ENCODE data around the gene PRR36.
A peak's percentile ranks its signal among the peaks of the same experiment; 100 is the strongest.

The PRR36 gene

GRCh38 chr19:7843521-7843920, 30.7 kb downstream of the PRR36 start:
- DNase-seq: no peak

DNA sequence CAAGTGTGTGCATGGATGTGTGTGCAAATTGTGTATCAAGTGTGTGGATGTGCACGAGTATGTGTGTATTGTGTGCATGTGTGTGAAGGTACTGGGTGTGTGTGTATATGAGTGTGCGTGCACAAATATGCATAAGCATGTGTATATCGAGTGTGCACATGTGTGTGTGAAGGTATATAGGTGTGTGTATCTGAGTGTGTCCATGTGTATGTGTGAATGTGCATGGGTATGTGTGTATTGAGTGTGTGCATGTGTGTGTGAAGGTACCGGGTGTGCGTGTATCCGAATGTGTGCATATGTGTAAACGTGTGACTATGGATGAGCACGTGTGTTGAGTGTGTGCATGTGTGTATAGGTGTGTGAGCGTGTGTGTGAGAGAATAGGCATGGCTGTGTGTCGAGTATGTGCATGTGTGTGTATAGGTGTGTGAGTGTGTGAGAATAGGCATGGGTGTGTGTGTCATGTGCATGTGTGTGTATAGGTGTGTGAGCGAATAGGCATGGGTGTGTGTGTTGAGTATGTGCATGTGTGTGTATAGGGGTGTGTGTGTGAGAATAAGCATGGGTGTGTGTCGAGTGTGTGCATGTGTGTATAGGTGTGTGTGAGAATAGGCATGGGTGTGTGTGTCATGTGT, 31.4 kb downstream of the PRR36 start:
- DNase-seq: no peak

DNA sequence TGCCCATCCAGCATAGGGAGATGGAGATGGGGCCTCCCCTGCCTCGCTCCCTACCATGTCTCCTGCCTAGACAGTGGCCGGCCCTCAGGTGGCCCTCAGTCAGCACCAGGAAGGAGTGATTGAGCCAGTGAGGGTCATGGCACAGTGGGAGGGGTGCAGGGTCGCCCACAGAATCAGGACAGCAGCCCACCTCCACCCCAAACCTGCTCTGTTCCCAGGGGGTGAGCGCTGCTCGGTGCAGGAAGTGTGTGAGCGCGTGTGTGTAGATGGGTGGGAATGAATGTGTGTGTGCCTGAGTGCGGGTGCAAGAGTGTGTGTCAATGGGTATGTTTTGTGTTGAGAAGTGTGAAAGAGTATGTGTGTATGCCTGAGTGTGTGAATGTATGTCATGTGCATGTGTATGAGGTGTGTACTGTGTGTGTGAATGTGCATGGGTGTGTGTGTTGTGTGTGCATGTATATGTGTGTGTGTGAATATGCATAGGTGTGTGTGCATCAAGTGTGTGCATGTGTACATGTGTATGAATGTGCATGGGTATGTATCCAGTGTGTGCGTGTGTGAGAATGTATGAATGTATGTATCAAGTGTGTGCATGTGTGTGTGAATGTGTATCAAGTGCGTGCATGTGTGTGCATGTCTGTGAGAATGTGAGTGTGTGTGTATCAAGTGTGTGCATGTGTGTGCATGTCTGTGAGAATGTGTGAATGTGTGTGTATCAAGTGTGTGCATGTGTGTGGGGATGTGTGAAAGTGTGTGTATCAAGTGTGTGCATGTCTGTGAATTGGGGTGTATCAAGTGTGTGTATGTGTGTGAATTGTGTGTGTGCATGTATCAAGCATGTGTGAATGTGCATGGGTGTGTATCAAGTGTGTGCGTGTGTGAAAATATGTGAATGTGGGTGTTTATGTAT, 32.2 kb downstream of the PRR36 start:
- no peak for DNase-seq

DNA sequence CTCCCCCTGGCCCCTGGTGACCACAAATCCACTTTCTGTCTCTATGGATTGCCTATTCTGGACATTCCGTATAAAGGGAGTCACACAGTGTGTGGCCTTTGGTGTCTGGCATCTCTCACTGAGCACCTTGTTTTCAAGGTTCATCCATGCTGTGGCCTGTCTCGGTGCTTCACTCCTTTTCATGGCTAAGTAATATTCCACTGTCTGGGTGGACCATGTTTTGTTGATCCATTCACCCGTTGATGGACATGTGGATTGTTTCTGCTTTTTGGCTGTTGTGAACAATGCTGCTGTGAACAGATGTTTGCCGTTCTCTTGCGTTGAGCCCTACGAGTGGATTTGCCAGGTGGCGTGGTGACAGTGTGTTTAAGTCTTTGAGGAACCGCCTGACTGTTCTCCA, 33.6 kb downstream of the PRR36 start:
- DNase-seq: no peak

- no peak for DNase-seq
Observed at GRCh38 chr19:7839476-7839875, 34.7 kb downstream of the PRR36 start.

GRCh38 chr19:7833225-7834099, 40.7 kb downstream of the PRR36 start:
- DNase-seq: no peak

DNA sequence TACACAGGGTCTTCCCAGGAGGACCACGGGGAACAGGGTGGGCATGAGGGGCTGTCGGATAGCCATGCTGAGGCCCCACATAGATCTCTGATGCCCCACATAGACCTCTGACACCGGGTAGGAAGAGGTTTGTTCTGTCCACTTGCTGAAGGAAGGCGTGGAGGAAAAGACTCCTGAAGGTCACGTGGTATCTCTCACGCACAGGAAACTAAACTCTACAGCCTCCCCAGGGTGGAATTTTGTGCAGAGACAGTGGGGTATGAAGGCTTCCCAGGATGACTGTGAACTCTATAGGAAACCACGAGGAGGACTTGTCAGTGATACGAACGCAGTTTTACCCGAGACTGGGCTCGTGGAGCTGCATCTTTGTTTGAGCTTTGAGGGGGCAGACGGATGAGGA, 41.4 kb downstream of the PRR36 start:
- no peak for DNase-seq

- DNase-seq: no peak
Observed at GRCh38 chr19:7832009-7832408, 42.2 kb downstream of the PRR36 start.

GRCh38 chr19:7831452-7831851, 42.7 kb downstream of the PRR36 start:
- no peak for DNase-seq

GRCh38 chr19:7830823-7831222, 43.4 kb downstream of the PRR36 start:
- no peak for DNase-seq

GRCh38 chr19:7830272-7830771, 43.9 kb downstream of the PRR36 start:
- DNase-seq: no peak

DNA sequence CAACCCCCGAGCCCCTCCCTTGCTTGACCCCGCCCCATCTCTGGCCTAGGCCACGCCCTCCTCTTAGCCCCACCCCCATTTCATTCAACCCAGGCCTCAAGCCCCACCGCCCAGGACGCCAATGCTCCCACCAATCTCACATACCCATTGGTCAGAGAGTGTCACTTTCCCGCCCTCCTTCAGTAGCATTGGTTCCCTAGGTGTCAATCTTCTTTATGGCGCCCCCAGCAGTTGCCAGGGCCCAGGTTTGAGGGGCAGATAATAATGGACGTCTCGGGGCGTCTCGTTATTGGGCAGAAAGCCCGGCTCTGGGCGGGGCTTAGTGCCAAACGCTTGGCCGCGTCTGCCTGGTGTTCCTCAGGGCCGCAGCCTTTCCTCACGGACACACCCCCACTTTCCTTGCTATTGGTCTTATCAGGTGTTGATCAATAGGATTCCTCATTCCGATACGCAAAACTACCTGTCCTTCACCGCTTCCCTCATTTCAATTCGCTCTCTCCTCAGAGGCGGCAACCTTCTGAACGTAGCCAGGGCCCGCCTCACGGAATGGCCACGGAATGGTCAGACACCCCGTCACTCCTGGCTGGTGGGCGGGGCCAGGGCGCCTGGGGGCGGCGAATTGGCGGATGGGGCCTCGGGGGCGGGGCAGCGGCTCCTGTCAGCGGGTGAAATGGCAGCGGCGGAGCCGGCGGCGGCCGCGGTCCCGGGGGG, 44.5 kb downstream of the PRR36 start, which contains the start of gene EVI5L:
TSS of gene EVI5L (plus strand) at position 658 of the 711 bp plus-strand sequence. CDS start 16,325 bp downstream, outside the sequence.
- DNase-seq: peak; percentile 99

DNA sequence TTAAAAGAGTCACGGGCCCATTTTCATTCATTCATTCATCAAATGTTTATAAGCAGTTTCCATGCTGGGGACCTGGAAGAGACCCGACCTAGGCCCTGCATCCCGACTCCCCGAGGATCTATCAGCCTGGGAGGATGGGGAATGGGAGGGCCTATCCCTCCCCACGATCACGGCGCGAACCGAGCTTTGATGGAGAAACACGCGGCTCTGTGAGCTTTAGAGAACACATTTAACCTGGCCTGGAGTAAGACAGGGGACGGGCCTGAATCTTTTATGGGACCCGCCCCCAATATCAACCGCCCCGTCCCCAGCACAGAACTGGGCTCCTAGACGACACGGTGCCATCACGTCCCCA, 45.0 kb downstream of the PRR36 start:
- no peak for DNase-seq

DNA sequence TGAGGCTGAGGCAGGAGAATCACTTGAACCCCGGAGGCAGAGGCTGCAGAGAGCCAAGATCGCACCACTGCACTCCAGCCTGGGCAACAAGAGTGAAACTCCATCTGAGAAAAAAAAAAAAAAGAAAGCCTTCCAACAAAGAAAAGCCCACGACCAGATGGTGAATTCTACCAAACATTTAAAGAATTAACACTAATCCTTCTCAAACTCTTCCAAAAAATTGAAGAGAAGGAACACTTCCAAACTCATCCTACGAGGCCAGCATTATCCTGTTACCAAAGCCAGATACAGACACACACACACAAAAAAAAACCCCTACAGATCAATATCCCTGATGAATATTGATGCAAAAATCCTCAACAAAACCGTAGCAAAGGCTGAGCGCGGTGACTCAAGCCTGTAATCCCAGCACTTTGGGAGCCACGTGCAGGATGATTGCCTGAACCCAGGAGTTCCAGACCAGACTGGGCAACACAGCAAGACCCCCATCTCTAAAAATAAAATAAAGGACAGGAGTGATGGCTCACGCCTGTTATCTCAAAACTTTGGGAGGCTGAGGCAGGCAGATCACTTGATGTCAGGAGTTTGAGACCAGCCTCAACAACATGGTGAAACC, 50.4 kb downstream of the PRR36 start:
- DNase-seq: no peak

GRCh38 chr19:7822910-7823515, 51.2 kb downstream of the PRR36 start:
- no peak for DNase-seq

- DNase-seq: no peak
Observed at GRCh38 chr19:7820588-7820987, 53.6 kb downstream of the PRR36 start.

DNA sequence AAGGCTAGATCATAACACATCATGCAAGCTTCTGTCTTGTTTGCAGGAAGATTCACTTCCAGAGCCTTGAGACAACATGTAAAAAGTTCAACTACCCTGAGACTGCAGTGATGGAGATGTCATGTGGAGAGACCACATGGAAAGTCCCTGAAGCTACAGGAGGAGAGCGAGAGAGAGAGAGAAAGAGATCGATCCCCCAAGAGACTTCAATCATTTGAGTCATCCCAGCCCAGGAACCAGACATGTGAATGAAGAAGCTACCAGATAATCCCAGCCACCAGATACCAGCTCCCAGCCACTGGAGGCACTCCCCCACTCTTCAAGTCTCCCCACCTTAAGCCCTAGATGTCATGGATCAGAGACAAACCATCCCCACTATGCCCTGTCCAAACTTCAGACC, 54.9 kb downstream of the PRR36 start:
- no peak for DNase-seq

DNA sequence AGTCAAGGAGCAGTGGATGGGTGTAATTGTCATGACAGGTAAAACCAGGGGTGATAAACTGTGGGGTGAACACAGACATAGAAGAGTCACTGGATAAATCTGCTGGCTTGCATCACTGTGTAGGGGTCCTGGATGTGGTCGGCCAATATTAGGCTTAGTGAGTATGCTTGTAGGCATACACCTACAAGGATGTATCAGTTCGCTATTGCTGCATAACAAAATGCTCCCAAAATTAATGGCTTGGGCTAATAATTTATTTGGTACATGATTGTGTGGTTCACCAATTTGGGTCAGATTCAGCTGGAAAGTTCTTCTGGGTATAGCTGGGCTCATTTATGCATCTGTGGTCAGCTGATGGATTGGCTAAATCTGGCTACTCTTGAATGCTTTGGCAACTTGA, 55.4 kb downstream of the PRR36 start:
- no peak for DNase-seq

Measured in CD4-positive, alpha-beta T cell treated with Interleukin-6 for 4 hours (primary cell).